ENCODE results near the gene DYNLT3. TPM values are rescaled to one million over a fixed set of nuclear protein-coding genes. Genes with fewer than 3 reads are reported as not detected.

DYNLT3 gene
- total RNA-seq, 1 donor from 2014 or later: 18.1 TPM

Small RNA genes within 50 kb of the gene (small RNA-seq; reads per million reads assigned to genes)
- not detected for gene RNU6-49P (ENCODE audit: low replicate concordance)

Other genes starting within 250 kb of the DYNLT3 start
- 14.3 TPM for gene XK, start 161.8 kb downstream of the DYNLT3 start, total RNA-seq
- gene CYBB, start 67.5 kb downstream of the DYNLT3 start, total RNA-seq: 9.3 TPM
- 1.3 TPM for gene SYTL5, start 159.0 kb upstream of the DYNLT3 start, total RNA-seq